ENCODE measurements around the gene HOXB5.

GRCh38 chr17:48584223-48584741, 9.3 kb downstream of the HOXB5 start:
- TF ChIP-seq, protein P1, sequence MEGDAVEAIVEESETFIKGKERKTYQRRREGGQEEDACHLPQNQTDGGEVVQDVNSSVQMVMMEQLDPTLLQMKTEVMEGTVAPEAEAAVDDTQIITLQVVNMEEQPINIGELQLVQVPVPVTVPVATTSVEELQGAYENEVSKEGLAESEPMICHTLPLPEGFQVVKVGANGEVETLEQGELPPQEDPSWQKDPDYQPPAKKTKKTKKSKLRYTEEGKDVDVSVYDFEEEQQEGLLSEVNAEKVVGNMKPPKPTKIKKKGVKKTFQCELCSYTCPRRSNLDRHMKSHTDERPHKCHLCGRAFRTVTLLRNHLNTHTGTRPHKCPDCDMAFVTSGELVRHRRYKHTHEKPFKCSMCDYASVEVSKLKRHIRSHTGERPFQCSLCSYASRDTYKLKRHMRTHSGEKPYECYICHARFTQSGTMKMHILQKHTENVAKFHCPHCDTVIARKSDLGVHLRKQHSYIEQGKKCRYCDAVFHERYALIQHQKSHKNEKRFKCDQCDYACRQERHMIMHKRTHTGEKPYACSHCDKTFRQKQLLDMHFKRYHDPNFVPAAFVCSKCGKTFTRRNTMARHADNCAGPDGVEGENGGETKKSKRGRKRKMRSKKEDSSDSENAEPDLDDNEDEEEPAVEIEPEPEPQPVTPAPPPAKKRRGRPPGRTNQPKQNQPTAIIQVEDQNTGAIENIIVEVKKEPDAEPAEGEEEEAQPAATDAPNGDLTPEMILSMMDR (IDR thresholded peaks at IDR 0.05; ENCODE audit: borderline replicate concordance, extremely low read depth, low read length, poor library complexity, severe bottlenecking) = no peak
- no peak for TF ChIP-seq EZH2 (IDR thresholded peaks at IDR 0.05; ENCODE audit: borderline replicate concordance, low read depth, low read length, severe bottlenecking)

Measured in DND-41 (cell line).